ENCODE results near the gene ARPP21.

The ARPP21 gene

DNA sequence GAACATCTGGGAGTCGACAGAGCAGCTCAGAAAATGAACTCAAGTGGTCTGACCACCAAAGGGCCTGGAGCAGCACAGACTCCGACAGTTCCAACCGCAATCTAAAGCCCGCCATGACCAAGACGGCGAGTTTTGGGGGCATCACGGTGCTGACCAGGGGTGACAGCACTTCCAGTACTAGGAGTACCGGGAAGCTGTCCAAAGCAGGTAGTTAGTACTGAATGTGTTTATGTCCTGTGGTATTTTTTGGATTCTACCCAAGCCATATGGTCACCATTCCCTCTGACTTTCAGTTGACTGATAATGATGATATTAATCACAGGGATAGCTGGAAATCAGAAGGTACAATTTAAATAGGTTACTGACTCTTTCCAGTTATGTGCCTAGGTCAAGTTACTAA, 82.3 kb downstream of the ARPP21 start:
- H3K27ac ChIP-seq: no peak overlapping the region
- TF ChIP-seq, protein P1, sequence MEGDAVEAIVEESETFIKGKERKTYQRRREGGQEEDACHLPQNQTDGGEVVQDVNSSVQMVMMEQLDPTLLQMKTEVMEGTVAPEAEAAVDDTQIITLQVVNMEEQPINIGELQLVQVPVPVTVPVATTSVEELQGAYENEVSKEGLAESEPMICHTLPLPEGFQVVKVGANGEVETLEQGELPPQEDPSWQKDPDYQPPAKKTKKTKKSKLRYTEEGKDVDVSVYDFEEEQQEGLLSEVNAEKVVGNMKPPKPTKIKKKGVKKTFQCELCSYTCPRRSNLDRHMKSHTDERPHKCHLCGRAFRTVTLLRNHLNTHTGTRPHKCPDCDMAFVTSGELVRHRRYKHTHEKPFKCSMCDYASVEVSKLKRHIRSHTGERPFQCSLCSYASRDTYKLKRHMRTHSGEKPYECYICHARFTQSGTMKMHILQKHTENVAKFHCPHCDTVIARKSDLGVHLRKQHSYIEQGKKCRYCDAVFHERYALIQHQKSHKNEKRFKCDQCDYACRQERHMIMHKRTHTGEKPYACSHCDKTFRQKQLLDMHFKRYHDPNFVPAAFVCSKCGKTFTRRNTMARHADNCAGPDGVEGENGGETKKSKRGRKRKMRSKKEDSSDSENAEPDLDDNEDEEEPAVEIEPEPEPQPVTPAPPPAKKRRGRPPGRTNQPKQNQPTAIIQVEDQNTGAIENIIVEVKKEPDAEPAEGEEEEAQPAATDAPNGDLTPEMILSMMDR (conservative IDR thresholded peaks at IDR 0.05): no peak
- TF ChIP-seq ZFX (IDR thresholded peaks at IDR 0.05): no peak

DNA sequence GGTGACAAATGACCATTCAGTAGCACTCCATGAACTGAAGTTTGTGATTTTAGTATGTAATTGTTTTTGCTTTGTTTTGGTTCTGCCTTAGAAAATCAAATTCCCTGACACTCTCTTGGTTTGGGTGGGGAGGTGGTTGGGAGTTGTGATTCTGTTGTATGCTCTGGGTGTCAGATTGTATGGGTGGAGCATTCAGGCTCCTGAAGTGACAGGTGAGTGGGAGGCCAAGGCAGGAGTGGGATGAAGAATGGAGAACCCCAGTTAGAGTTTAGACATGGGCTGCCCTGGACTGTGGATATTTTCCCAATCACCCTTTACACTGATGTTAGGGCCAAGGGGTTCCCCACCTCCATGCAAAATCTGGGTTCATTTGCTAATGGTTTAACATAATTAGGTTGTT, 83.6 kb downstream of the ARPP21 start:
- TF ChIP-seq, protein P1 (conservative IDR thresholded peaks at IDR 0.05): no peak
- no peak for TF ChIP-seq ZFX (IDR thresholded peaks at IDR 0.05)
- H3K27ac ChIP-seq: no peak overlapping the region

DNA sequence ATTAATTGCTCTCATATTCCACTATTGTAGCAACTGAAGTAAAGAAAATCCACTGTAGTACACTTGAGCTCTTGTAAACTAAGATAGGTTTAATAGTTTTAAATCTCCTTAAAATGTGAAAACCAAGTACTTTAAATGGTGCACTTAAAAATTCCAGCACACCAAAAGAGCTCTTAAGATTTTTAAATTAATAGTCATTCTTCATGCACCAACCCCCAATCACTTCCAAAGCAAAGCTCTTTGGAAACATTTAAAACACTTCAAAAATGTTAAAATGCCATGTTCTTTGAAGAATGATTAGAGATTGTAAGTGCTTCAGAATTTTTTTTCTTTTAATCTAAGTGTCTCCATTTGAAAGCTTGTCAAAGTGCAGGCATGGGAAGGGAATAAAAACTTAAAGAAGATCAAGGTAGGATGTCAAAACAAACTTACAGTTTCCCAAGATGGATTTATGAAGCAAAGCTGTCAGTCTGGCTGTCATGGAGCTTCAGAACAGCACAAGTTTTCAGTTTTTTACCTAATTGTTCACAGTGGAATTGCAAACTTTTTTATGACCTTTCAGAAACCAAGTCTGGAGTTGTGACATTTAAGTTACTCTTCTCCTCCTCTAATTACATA, 84.3 kb downstream of the ARPP21 start:
- TF ChIP-seq ZFX (IDR thresholded peaks at IDR 0.05): no peak
- TF ChIP-seq, protein P1 (conservative IDR thresholded peaks at IDR 0.05): no peak
- H3K27ac ChIP-seq: no peak overlapping the region

DNA sequence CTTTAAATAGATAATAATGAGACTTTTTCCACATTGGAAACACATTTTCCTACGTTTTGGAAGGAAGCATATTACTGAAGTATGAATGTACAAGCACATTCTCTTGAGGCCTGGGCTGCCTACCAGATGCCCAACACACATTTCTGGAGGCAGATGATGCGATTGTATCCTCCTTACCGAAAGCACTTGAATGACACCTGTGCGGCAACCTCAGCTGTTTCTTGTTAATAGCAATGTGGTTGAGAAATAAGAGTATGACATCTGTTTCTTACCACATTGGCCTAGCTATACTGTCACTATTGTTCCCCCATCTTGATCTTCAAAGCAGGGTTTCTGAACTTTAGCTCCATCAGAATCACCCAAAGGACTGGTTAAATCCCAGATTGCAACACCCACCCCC, 84.8 kb downstream of the ARPP21 start:
- TF ChIP-seq, protein P1 (conservative IDR thresholded peaks at IDR 0.05): no peak
- TF ChIP-seq ZFX (IDR thresholded peaks at IDR 0.05): no peak
- H3K27ac ChIP-seq: no peak overlapping the region

DNA sequence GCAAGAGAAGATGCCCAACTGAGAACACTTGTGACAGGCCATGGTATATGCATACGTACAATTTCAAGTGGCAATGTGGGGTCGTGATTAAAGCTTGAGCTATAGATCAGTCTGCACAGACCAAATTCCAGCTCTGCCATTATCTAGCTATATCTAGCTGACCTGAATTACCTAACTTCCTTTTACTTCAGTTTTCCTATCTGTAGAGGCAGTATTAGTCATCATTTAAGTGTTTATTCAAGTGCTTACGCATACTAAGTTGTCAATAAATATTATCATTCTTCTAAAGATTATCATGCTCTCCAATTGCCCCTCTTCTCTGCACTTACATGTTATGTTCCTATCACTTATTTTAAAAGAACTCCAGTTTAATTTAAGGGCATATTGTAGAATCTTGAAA, 87.9 kb downstream of the ARPP21 start:
- no peak overlapping the region for H3K27ac ChIP-seq
- TF ChIP-seq, protein P1 (conservative IDR thresholded peaks at IDR 0.05): no peak
- no peak for TF ChIP-seq ZFX (IDR thresholded peaks at IDR 0.05)

DNA sequence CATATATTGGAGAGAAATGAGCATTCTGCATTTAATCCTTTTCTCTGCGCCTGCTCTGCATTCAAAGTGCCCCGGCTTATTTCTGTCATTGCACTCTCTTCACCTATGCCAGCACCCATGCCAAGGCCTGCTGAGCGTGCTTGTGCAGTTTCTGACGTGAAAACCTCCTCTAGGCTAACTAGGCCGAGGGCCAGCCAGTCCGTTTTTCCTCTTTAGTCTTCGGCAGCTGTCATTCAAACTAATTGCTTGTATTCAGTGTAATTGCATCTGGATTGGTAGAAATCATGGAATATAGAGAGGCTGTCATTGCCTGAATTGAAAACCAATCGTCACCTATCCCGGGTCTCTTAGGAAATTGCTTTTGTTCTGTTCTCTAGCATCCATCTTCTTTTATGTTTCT, 94.0 kb downstream of the ARPP21 start:
- TF ChIP-seq, protein P1 (conservative IDR thresholded peaks at IDR 0.05): no peak
- TF ChIP-seq ZFX (IDR thresholded peaks at IDR 0.05): no peak
- H3K27ac ChIP-seq: no peak overlapping the region

DNA sequence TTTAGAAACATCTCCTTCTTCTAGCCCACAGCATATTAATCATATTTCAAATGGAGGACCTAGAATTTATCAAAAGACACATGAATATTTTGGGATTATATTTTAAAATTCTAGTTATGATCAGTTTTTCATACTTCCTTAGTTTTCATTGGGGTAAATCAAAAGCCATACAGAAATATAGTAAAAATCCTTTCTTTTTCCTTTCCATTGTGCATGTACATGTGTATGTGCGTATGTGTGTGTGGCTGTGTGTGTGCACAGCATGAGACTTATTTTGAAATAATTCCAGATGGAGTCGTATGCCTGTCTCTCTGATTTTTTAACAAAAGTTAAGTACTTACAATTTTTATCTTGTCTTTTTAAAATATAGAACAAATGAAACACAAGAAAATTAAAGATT, 94.5 kb downstream of the ARPP21 start:
- H3K27ac ChIP-seq: no peak overlapping the region
- no peak for TF ChIP-seq ZFX (IDR thresholded peaks at IDR 0.05)
- TF ChIP-seq, protein P1 (conservative IDR thresholded peaks at IDR 0.05): no peak
